GM23248 (cell line): Measurements from ENCODE around the gene SIK1. TPM values are rescaled to one million over a fixed set of nuclear protein-coding genes. Genes with fewer than 3 reads are reported as not detected.
"Not testable (repeated sequence)": the region's sequence is repeated elsewhere in the genome, so short reads cannot be mapped to it uniquely, and the experiment has no call there.

Experiments
- DNase-seq: peaks from one replicate; pipeline ENCODE4 v3.0.0-alpha.2; 2015
- H2AFZ ChIP-seq: fragments of 200-600 bp; sonication (generic); 2 replicates; pipeline ENCODE4 v1.6.1; 2016; ENCODE audit warnings: antibody characterized with exemption
- H3F3A ChIP-seq: fragments of 200-600 bp; sonication (generic); 2 replicates; pipeline ENCODE4 v1.6.1; 2016; ENCODE audit warnings: mild to moderate bottlenecking, antibody characterized with exemption, mixed run types; ENCODE audit not compliant: insufficient read depth
- H3K27ac ChIP-seq: fragments of 200-600 bp; sonication (generic); 2 replicates; pipeline ENCODE4 v1.5.1; 2016; ENCODE audit warnings: mild to moderate bottlenecking
- H3K27me3 ChIP-seq: fragments of 200-600 bp; sonication (generic); replicated peaks from 2 replicates; pipeline ENCODE4 v1.6.1; 2016; ENCODE audit warnings: mild to moderate bottlenecking; ENCODE audit not compliant: insufficient read depth
- H3K36me3 ChIP-seq: fragments of 200-600 bp; sonication (generic); 2 replicates; pipeline ENCODE4 v1.6.1; 2016; ENCODE audit warnings: low read depth, mild to moderate bottlenecking
- H3K4me1 ChIP-seq: fragments of 200-600 bp; sonication (generic); 2 replicates; pipeline ENCODE4 v1.6.1; 2016; ENCODE audit warnings: mild to moderate bottlenecking; ENCODE audit not compliant: insufficient read depth
- H3K4me2 ChIP-seq: fragments of 200-600 bp; sonication (generic); one replicate; pipeline ENCODE4 v1.6.1; 2016; ENCODE audit warnings: mild to moderate bottlenecking; ENCODE audit not compliant: unreplicated experiment
- H3K4me3 ChIP-seq: fragments of 200-600 bp; sonication (generic); 2 replicates; pipeline ENCODE4 v1.5.1; 2016; ENCODE audit warnings: mild to moderate bottlenecking
- H3K79me2 ChIP-seq: fragments of 200-600 bp; sonication (generic); 2 replicates; pipeline ENCODE4 v1.6.1; 2016; ENCODE audit warnings: mild to moderate bottlenecking; ENCODE audit not compliant: insufficient read depth
- H3K9ac ChIP-seq: fragments of 200-600 bp; sonication (generic); 2 replicates; pipeline ENCODE4 v1.6.1; 2016; ENCODE audit warnings: mild to moderate bottlenecking
- H3K9me2 ChIP-seq: fragments of 200-600 bp; sonication (generic); 2 replicates; pipeline ENCODE4 v1.6.1; 2016; ENCODE audit warnings: mixed run types, mild to moderate bottlenecking, moderate library complexity; ENCODE audit not compliant: insufficient read depth
- H3K9me3 ChIP-seq: fragments of 200-600 bp; sonication (generic); one replicate; pipeline ENCODE4 v1.6.1; 2017; ENCODE audit warnings: low read depth
- H4K20me1 ChIP-seq: fragments of 200-600 bp; sonication (generic); 2 replicates; pipeline ENCODE4 v1.6.0; 2016; ENCODE audit not compliant: insufficient read depth
- WGBS, 2 experiments: methylation state at CpG; one replicate each; pipeline ENCODE4 v1.1.6; 2015 to 2017; ENCODE audit warnings: low lambda C conversion rate in 2 of 2, low coverage in 1 of 2; ENCODE audit errors: missing lambda C conversion rate in 2 of 2; 5-methylcytosine and 5-hydroxymethylcytosine counted together
- in situ Hi-C: fragments of 300-500 bp; cut with MboI; formaldehyde crosslinking; loops from 2 replicates; pipeline ENCODE4 v1.15.0; 2020
- polyA plus RNA-seq: library from polyadenylated mRNA; unstranded; fragments of >200 nt; fragmentation: Nextera tagmentation; extraction: Ambion mirVana; gene quantifications from 2 replicates; pipeline ENCODE4 v1.2.1, GENCODE V29; 2016
- total RNA-seq: library from RNA; depleted of rRNA; stranded (reverse); fragments of >200 nt; shearing (Covaris generic); gene quantifications from 2 replicates; pipeline ENCODE4 v1.2.3, GENCODE V29; 2014

Gene SIK1
- total and polyA plus RNA-seq, 2 experiments from 2014 or later = 0.29 to 0.65 TPM

- H3K36me3 ChIP-seq, DNase-seq, H3F3A ChIP-seq, H3K79me2 ChIP-seq, H3K4me2 ChIP-seq, H3K27ac ChIP-seq, H3K4me3 ChIP-seq, H3K9ac ChIP-seq, H3K9me3 ChIP-seq, H3K27me3 ChIP-seq, H4K20me1 ChIP-seq, H2AFZ ChIP-seq, in situ Hi-C loops, H3K4me1 ChIP-seq, H3K9me2 ChIP-seq: not testable (repeated sequence)
- no CpG with 5 or more reads among the region's 28 CpGs for WGBS, 2 experiments
These were observed 27.8 kb downstream of the SIK1 start for GRCh38 chr21:43399136-43399535.

GRCh38 chr21:43398533-43398932 is 28.4 kb downstream of the SIK1 start:
- in situ Hi-C loops, H3K4me1 ChIP-seq, H4K20me1 ChIP-seq, H3F3A ChIP-seq, H2AFZ ChIP-seq, H3K36me3 ChIP-seq, H3K9ac ChIP-seq, H3K9me2 ChIP-seq, H3K27ac ChIP-seq, H3K4me3 ChIP-seq, H3K9me3 ChIP-seq, H3K27me3 ChIP-seq, H3K79me2 ChIP-seq, H3K4me2 ChIP-seq, DNase-seq: not testable (repeated sequence)
- no CpG with 5 or more reads among the region's 12 CpGs for WGBS, 2 experiments

GRCh38 chr21:43398000-43398399 is 28.9 kb downstream of the SIK1 start:
- H3K9me2 ChIP-seq, H3K9me3 ChIP-seq, H3K4me3 ChIP-seq, H3K9ac ChIP-seq, H3K27me3 ChIP-seq, in situ Hi-C loops, DNase-seq, H2AFZ ChIP-seq, H4K20me1 ChIP-seq, H3K4me1 ChIP-seq, H3K4me2 ChIP-seq, H3K36me3 ChIP-seq, H3F3A ChIP-seq, H3K27ac ChIP-seq, H3K79me2 ChIP-seq: not testable (repeated sequence)
- WGBS, 2 experiments = no CpG with 5 or more reads among the region's 3 CpGs

- H3K9me3 ChIP-seq, H3K79me2 ChIP-seq, H2AFZ ChIP-seq, H3K36me3 ChIP-seq, H3K27me3 ChIP-seq, H3K4me2 ChIP-seq, DNase-seq, in situ Hi-C loops, H3K9me2 ChIP-seq, H3K27ac ChIP-seq, H3K9ac ChIP-seq, H3K4me3 ChIP-seq, H4K20me1 ChIP-seq, H3F3A ChIP-seq, H3K4me1 ChIP-seq: not testable (repeated sequence)
- no CpG with 5 or more reads among the region's 15 CpGs for WGBS, 2 experiments
These were observed 29.5 kb downstream of the SIK1 start for GRCh38 chr21:43397439-43397808.

GRCh38 chr21:43396788-43397438 is 30.0 kb downstream of the SIK1 start:
- DNase-seq, H3K4me3 ChIP-seq, H3K9me3 ChIP-seq, H4K20me1 ChIP-seq, H3K36me3 ChIP-seq, H3K27ac ChIP-seq, H3K9me2 ChIP-seq, H3F3A ChIP-seq, in situ Hi-C loops, H2AFZ ChIP-seq, H3K4me1 ChIP-seq, H3K4me2 ChIP-seq, H3K79me2 ChIP-seq, H3K27me3 ChIP-seq, H3K9ac ChIP-seq: not testable (repeated sequence)
- no CpG with 5 or more reads among the region's 27 CpGs for WGBS, 2 experiments

GRCh38 chr21:43383351-43383750 is 43.6 kb downstream of the SIK1 start:
- in situ Hi-C loops = not testable (repeated sequence)
- no CpG with 5 or more reads among the region's 19 CpGs for WGBS, 2 experiments

GRCh38 chr21:43382902-43383301 is 44.0 kb downstream of the SIK1 start:
- H3K4me1 ChIP-seq, H3K36me3 ChIP-seq, DNase-seq, H3K79me2 ChIP-seq, H3K9ac ChIP-seq, H4K20me1 ChIP-seq, H3K9me3 ChIP-seq, in situ Hi-C loops, H3K27me3 ChIP-seq, H3K4me3 ChIP-seq, H2AFZ ChIP-seq, H3K4me2 ChIP-seq, H3K9me2 ChIP-seq, H3F3A ChIP-seq, H3K27ac ChIP-seq: not testable (repeated sequence)
- no CpG with 5 or more reads among the region's 10 CpGs for WGBS, 2 experiments

More at GRCh38 chr21:43383351-43383750, 43.6 kb downstream of the SIK1 start:
- not testable (repeated sequence) for H3K4me1 ChIP-seq, H3K79me2 ChIP-seq, H3K9me2 ChIP-seq, H3K27ac ChIP-seq, H3K9me3 ChIP-seq, H2AFZ ChIP-seq, H3K4me2 ChIP-seq, H3K4me3 ChIP-seq, H4K20me1 ChIP-seq, H3K27me3 ChIP-seq, H3F3A ChIP-seq, DNase-seq, H3K9ac ChIP-seq, H3K36me3 ChIP-seq
